Measurements from ENCODE around the gene FDX1. TPM values are rescaled to one million over a fixed set of nuclear protein-coding genes. Genes with fewer than 3 reads are reported as not detected.

FDX1 gene
- total RNA-seq, 1 experiment from 2014 or later = 14.5 TPM

GRCh38 chr11:110431674-110432073 is 1.9 kb downstream of the FDX1 start:
- ChIA-PET RAD21 (ENCODE audit: low non-redundant PET in 1 of 2, low total read pairs in 2 of 2, uncharacterized antibody in 2 of 2, unreplicated experiment in 2 of 2) (interaction anchor here in 1 of 2 experiments (0.5 kb wide), 1 partner anchor 20 kb away, joined by 3 read pairs; no protein-coding TSS in a partner anchor), POLR2A (no interaction called here)
- TF ChIP-seq ELF1 (IDR thresholded peaks at IDR 0.05; ENCODE audit: borderline replicate concordance, low read depth) (no peak), EGR1 (IDR thresholded peaks at IDR 0.05; ENCODE audit: low read depth) (no peak), CBX3 (IDR thresholded peaks at IDR 0.05; ENCODE audit: low read depth) (no peak), RAD21 (IDR thresholded peaks at IDR 0.05; ENCODE audit: low read depth) (no peak), EZH2phosphoT487 (IDR thresholded peaks at IDR 0.05; ENCODE audit: borderline replicate concordance) (no peak), MAX (IDR thresholded peaks at IDR 0.05) (no peak), ZNF274 (IDR thresholded peaks at IDR 0.05; ENCODE audit: low read depth, low read length) (no peak), ZFX (IDR thresholded peaks at IDR 0.05) (no peak), ATF3 (IDR thresholded peaks at IDR 0.05) (no peak), FOSL1 (IDR thresholded peaks at IDR 0.05; ENCODE audit: low read depth) (no peak), CTCF (IDR thresholded peaks at IDR 0.05 in 2 of 3, conservative IDR thresholded peaks at IDR 0.05 in 1 of 3; ENCODE audit: borderline replicate concordance in 1 of 3, insufficient read depth in 1 of 3, low read depth in 2 of 3, low read length in 2 of 3) (no peak), TCF7L2 (IDR thresholded peaks at IDR 0.05; ENCODE audit: borderline replicate concordance, extremely low read depth, insufficient read depth, insufficient read length) (no peak), JUND (IDR thresholded peaks at IDR 0.05) (no peak), SP1 (IDR thresholded peaks at IDR 0.05; ENCODE audit: low read depth) (no peak), POLR2AphosphoS5 (IDR thresholded peaks at IDR 0.05; ENCODE audit: low read depth, low read length) (no peak), POLR2A (IDR thresholded peaks at IDR 0.05; ENCODE audit: borderline replicate concordance, extremely low read depth, insufficient read depth, insufficient read length) (no peak), EZH2 (IDR thresholded peaks at IDR 0.05) (no peak), ZBTB33 (IDR thresholded peaks at IDR 0.05; ENCODE audit: extremely low read depth, insufficient replicate concordance, low read length) (no peak), SRF (IDR thresholded peaks at IDR 0.05; ENCODE audit: low read depth) (no peak)

More at GRCh38 chr11:110431674-110432073, 1.9 kb downstream of the FDX1 start:
- Histone ChIP-seq H3K9ac (ENCODE audit: low read length) (peak overlapping the region; percentile 81), H2AFZ (ENCODE audit: low read depth, low read length, poor library complexity, severe bottlenecking) (no peak overlapping the region), H3K9me3 (ENCODE audit: control insufficient read depth in 1 of 2, insufficient read depth in 1 of 2, low read depth in 1 of 2, low read length in 2 of 2) (no peaks in the 10 kb centered on the region), H3K4me3 (replicated peaks in 1 of 2; ENCODE audit: low read depth in 1 of 2, low read length in 2 of 2) (peak overlapping the region; percentile 72 to 89), H3K4me2 (ENCODE audit: low read length) (peak overlapping the region; percentile 96), H3K36me3 (ENCODE audit: control insufficient read depth in 1 of 2, insufficient read depth in 2 of 2, low read length in 2 of 2) (no peaks in the 10 kb centered on the region), H3K4me1 (ENCODE audit: control insufficient read depth in 1 of 2, insufficient read depth in 2 of 2, low read length in 2 of 2) (peaks cover 35 to 49% of the 10 kb centered on the region in 2 experiments), H4K20me1 (ENCODE audit: insufficient read depth) (no peaks in the 10 kb centered on the region; the same call in 1 of the 2 replicates), H3K79me2 (ENCODE audit: insufficient read depth, low read length) (peaks cover 58% of the 10 kb centered on the region), H3K9me2 (ENCODE audit: insufficient read depth) (no peaks in the 10 kb centered on the region), H3K27me3 (ENCODE audit: insufficient read depth, low read length) (no peaks in the 10 kb centered on the region), H3K27ac (ENCODE audit: low read depth, low read length) (no peak overlapping the region)
- intact Hi-C loops (cut with micrococcal nuclease) = loop anchor here (2.0 to 5.0 kb wide), 2 partner anchors 339 to 579 kb away; partner anchors contain the start of gene ZC3H12C
- DNase-seq (ENCODE audit: low read depth, low spot score) (no peak), ATAC-seq (no peak)
- BruUV-seq (replicated peaks) = no TSS peak
- CTCF ChIA-PET = interaction anchor here (1.2 to 1.5 kb wide), 2 partner anchors 16 to 532 kb away, joined by 3 read pairs; no protein-coding TSS in a partner anchor

All from HCT116 (cell line).